Right lobe of liver (tissue), 6 donors: ENCODE measurements around the gene IL21R. TPM values are rescaled to one million over a fixed set of nuclear protein-coding genes. Genes with fewer than 3 reads are reported as not detected.
A peak's percentile ranks its signal among the peaks of the same experiment; 100 is the strongest.

Experiments
- ATAC-seq, 4 donors: fragments of 200-7000 bp; cut with Tn5 transposase; one replicate each; pipeline ENCODE4 v1.9.1; 2020; ENCODE audit warnings: mild to moderate bottlenecking in 4 of 4, moderate library complexity in 4 of 4
- DNase-seq, 3 donors: peaks; one replicate each; pipeline ENCODE4 v3.0.0-alpha.2; 2020
- H3K27ac ChIP-seq, 3 donors: fragments of 200-600 bp; one replicate each; pipeline ENCODE4 v1.8.0; 2022
- H3K27me3 ChIP-seq, 2 donors: fragments of 200-600 bp; one replicate each; pipeline ENCODE4 v1.8.0; 2022
- H3K36me3 ChIP-seq, 4 donors: fragments of 200-600 bp; sonication (generic) in 1 of 4; one replicate each; pipeline versions ENCODE4 v1.5.1 to v1.8.0; 2017 to 2022; ENCODE audit warnings: control low read depth in 1 of 4
- H3K4me1 ChIP-seq, 4 donors: fragments of 200-600 bp; sonication (generic) in 1 of 4; one replicate each; pipeline versions ENCODE4 v1.5.1 to v1.8.0; 2017 to 2022; ENCODE audit warnings: control low read depth in 1 of 4
- H3K4me3 ChIP-seq, 3 donors: fragments of 200-600 bp; one replicate each; pipeline ENCODE4 v1.8.0; 2022
- H3K9me3 ChIP-seq, 4 donors: fragments of 200-600 bp; sonication (generic) in 1 of 4; one replicate each; pipeline versions ENCODE4 v1.5.1 to v1.8.0; 2017 to 2022; ENCODE audit warnings: control low read depth in 1 of 4
- POLR2A ChIP-seq: fragments of 450-650 bp; IDR thresholded peaks from one replicate; pipeline ENCODE4 v1.6.1; 2017; ENCODE audit warnings: antibody characterized with exemption, mild to moderate bottlenecking
- WGBS: methylation state at CpG from one replicate; pipeline ENCODE4 v1.1.6; 2018; ENCODE audit warnings: low coverage, low lambda C conversion rate; ENCODE audit not compliant: insufficient coverage; ENCODE audit errors: missing lambda C conversion rate; 5-methylcytosine and 5-hydroxymethylcytosine counted together
- intact Hi-C, 2 donors: fragments of 100-400 bp; cut with DNase I; formaldehyde crosslinking; loops; one replicate each; pipeline versions ENCODE4 v1.11.2 to v1.14.1; 2022
- total RNA-seq, 6 experiments: library from RNA; depleted of rRNA in 2 of 6; stranded (reverse); fragments of >200 nt in 2 of 6; fragmentation: NEBNext Ultra II Directional in 3 of 6; extraction: Animal tissue kit (Norgen Biotek cat#: 25700) in 3 of 6; gene quantifications; one replicate each; pipeline versions ENCODE4 v1.1.0 to v1.2.4, GENCODE V29; 2016 to 2023
- TF ChIP-seq, protein P1 (sequence below), 4 donors: fragments of 200-600 bp in 3 of 4; fragments of 450-650 bp in 1 of 4; IDR thresholded peaks; one replicate each; pipeline versions ENCODE4 v1.5.1 to v1.8.0; 2016 to 2022; ENCODE audit warnings: antibody characterized with exemption in 4 of 4, mild to moderate bottlenecking in 2 of 4
- donor health status: DM: no; HTN: yes; CAD: no.
- donor health status: DM: no; HTN: no; CAD: no.
- donor health status: DM: no; HTN: no; CAD: no.
- donor health status: DM: no; HTN: yes; CAD: no.
- donor health status: DM: no; HTN: yes; CAD: no.

IL21R gene
- total RNA-seq, 6 experiments from 2014 or later, result 0.09 to 1.3 (median 0.31) TPM

GRCh38 chr16:27470567-27471431, 68.8 kb downstream of the IL21R start:
- peak in 1 of 3 donors; percentile 54 for DNase-seq
- Histone ChIP-seq H3K27ac (no peak overlapping the region), H3K36me3 (peaks cover 0 to 74% (median 24%) of the 10 kb centered on the region in 4 donors), H3K27me3 (no peaks in the 10 kb centered on the region), H3K4me3 (no peak overlapping the region), H3K4me1 (no peaks in the 10 kb centered on the region), H3K9me3 (no peaks in the 10 kb centered on the region)
- intact Hi-C loops, result no loop called here
- TF ChIP-seq POLR2A, result no peak
- TF ChIP-seq, protein P1, sequence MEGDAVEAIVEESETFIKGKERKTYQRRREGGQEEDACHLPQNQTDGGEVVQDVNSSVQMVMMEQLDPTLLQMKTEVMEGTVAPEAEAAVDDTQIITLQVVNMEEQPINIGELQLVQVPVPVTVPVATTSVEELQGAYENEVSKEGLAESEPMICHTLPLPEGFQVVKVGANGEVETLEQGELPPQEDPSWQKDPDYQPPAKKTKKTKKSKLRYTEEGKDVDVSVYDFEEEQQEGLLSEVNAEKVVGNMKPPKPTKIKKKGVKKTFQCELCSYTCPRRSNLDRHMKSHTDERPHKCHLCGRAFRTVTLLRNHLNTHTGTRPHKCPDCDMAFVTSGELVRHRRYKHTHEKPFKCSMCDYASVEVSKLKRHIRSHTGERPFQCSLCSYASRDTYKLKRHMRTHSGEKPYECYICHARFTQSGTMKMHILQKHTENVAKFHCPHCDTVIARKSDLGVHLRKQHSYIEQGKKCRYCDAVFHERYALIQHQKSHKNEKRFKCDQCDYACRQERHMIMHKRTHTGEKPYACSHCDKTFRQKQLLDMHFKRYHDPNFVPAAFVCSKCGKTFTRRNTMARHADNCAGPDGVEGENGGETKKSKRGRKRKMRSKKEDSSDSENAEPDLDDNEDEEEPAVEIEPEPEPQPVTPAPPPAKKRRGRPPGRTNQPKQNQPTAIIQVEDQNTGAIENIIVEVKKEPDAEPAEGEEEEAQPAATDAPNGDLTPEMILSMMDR (IDR thresholded peaks at IDR 0.05), result no peak
- peak; percentile 79 to 92 (median 89) for ATAC-seq
- WGBS, result 71% methylated on average over 21 of the region's 28 CpGs

DNA sequence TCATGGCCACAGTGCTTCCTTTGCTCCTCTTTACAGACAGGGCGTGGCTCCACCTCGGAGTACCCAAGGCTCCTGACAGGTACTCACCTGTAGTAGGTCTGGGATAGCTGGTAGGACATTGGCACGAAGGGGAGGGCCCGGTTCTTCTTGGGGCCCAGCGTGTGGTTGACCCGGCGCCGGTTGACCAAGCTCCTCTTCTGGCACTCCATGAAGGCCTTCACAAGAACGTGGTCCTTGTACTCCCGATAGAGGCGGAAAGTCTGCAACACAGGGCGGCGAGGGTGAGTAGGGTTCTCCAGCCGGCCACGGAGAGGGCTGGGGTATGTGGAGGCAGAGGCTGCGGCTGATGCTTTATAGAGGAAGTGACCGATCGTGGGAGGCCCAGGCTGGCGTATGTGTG, 69.7 kb downstream of the IL21R start:
- Histone ChIP-seq H3K27me3 (no peaks in the 10 kb centered on the region), H3K36me3 (peaks cover 0 to 74% (median 26%) of the 10 kb centered on the region in 4 donors), H3K27ac (no peak overlapping the region), H3K4me1 (no peaks in the 10 kb centered on the region), H3K9me3 (no peaks in the 10 kb centered on the region), H3K4me3 (no peak overlapping the region)
- no peak for ATAC-seq
- intact Hi-C loops, result no loop called here
- DNase-seq, result no peak
- 96% methylated on average over 5 of the region's 19 CpGs for WGBS
- TF ChIP-seq POLR2A, result no peak
- TF ChIP-seq, protein P1 (IDR thresholded peaks at IDR 0.05), result no peak

DNA sequence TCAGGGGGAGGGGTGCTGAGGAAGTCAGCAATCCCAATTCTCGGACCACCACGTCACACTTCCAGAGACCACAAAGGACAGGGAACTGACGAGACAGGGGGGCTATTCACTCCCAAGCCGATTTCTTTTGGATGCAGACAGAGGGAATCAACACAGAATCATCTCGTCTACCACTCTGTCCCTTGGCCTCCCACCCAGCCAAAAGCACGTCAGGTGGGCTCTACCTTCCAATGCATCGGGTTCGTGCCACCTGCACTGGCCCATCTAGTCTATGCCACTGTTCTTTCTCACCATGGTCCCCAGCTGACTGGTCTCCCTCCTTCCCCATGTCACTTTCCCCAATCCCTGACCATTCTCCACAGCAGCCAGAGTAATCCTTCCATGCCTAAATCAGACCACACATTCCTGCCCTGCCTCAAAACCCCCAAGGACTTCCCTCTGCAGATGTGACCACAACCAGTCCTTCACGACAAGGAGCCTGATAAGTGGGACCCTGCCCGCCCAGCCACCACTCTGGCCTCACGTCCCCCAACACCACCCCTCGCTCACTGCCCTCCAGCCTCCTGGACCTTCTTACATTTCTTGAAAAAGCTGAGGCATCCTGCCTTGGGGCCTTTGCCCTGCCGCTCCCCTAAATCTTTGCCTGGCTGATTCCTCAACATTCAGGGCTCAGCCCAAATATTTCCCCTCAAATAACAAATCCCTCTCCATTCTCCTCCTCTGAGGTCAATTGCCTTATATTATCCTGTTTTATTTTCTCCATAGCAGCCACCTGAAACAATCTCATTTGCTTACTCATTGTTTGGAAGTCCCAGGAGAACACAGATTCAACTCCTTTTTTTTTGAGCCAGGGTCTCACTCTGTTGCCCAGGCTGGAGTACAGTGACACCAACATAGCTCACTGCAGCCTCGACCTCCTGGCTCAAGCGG, 70.4 kb downstream of the IL21R start:
- Histone ChIP-seq H3K36me3 (peaks cover 0 to 73% (median 22%) of the 10 kb centered on the region in 4 donors), H3K4me3 (no peak overlapping the region), H3K27ac (no peak overlapping the region), H3K9me3 (no peaks in the 10 kb centered on the region), H3K27me3 (no peaks in the 10 kb centered on the region), H3K4me1 (no peaks in the 10 kb centered on the region)
- no peak for DNase-seq
- intact Hi-C loops, result no loop called here
- ATAC-seq, result no peak
- 97% methylated on average over 9 of the region's 15 CpGs for WGBS
- TF ChIP-seq POLR2A, result no peak
- TF ChIP-seq, protein P1 (IDR thresholded peaks at IDR 0.05), result no peak

GRCh38 chr16:27473101-27473900, 71.3 kb downstream of the IL21R start:
- intact Hi-C loops, result no loop called here
- no peak for DNase-seq
- no peak overlapping the region for H3K27ac ChIP-seq
- WGBS, result 80% methylated on average over 2 of the region's 9 CpGs
- no peak for ATAC-seq
- H3K4me1 ChIP-seq, result no peaks in the 10 kb centered on the region
- TF ChIP-seq, protein P1 (IDR thresholded peaks at IDR 0.05), result no peak
- no peak for TF ChIP-seq POLR2A
- H3K9me3 ChIP-seq, result no peaks in the 10 kb centered on the region
- no peaks in the 10 kb centered on the region for H3K27me3 ChIP-seq
- H3K4me3 ChIP-seq, result no peak overlapping the region
- peaks cover 0 to 74% (median 27%) of the 10 kb centered on the region in 4 donors for H3K36me3 ChIP-seq
